Subcutaneous adipose tissue (tissue), 4 donors: ENCODE data around the gene TGIF1. TPM values are rescaled to one million over a fixed set of nuclear protein-coding genes. Genes with fewer than 3 reads are reported as not detected.

Experiments used
- CTCF ChIP-seq: fragments of 450-650 bp; IDR thresholded peaks from one replicate; pipeline ENCODE4 v1.5.1; 2016; ENCODE audit warnings: low read depth, mild to moderate bottlenecking, control low read depth, antibody characterized with exemption, moderate library complexity
- total RNA-seq, 4 donors: library from RNA; depleted of rRNA; stranded (reverse); fragments of >200 nt; gene quantifications; one replicate each; pipeline ENCODE4 v1.1.0, GENCODE V29; 2016

TGIF1 gene
- total RNA-seq, 4 donors from 2014 or later = 40.6 to 80.2 (median 62.3) TPM

- TF ChIP-seq CTCF = no peak
Observed at GRCh38 chr18:3440341-3440740, 9.6 kb upstream of the TGIF1 start.

GRCh38 chr18:3441290-3441689 is 8.7 kb upstream of the TGIF1 start:
- no peak for TF ChIP-seq CTCF

GRCh38 chr18:3442919-3443318 is 7.1 kb upstream of the TGIF1 start:
- no peak for TF ChIP-seq CTCF

GRCh38 chr18:3444296-3444695 is 5.7 kb upstream of the TGIF1 start:
- no peak for TF ChIP-seq CTCF

- TF ChIP-seq CTCF = no peak
Observed at GRCh38 chr18:3444954-3445353, 5.0 kb upstream of the TGIF1 start.

- TF ChIP-seq CTCF = no peak
Observed at GRCh38 chr18:3447068-3447894, 2.7 kb upstream of the TGIF1 start.

- no peak for TF ChIP-seq CTCF
Observed at GRCh38 chr18:3447895-3448837, 1.8 kb upstream of the TGIF1 start.
